GM12878 (cell line): Measurements from ENCODE around the gene TAF4.

Experiments
- EZH2 ChIP-seq: IDR thresholded peaks from 2 replicates; pipeline ENCODE4 v1.6.1; 2012; ENCODE audit warnings: low read depth, mild to moderate bottlenecking, control low read depth, inconsistent platforms, low read length, borderline replicate concordance; ENCODE audit not compliant: control insufficient read depth
- KLF5 ChIP-seq: fragments of 450-650 bp; IDR thresholded peaks from 2 replicates; pipeline ENCODE4 v1.6.1; 2014; ENCODE audit warnings: mild to moderate bottlenecking; ENCODE audit not compliant: partially characterized antibody
- MLLT1 ChIP-seq: fragments of 450-650 bp; IDR thresholded peaks from 2 replicates; pipeline ENCODE4 v1.6.1; 2016; ENCODE audit warnings: mild to moderate bottlenecking
- MTA3 ChIP-seq: IDR thresholded peaks from 2 replicates; pipeline ENCODE4 v1.6.1; 2012; ENCODE audit warnings: low read length, inconsistent platforms, borderline replicate concordance
- NFIC ChIP-seq: IDR thresholded peaks from 2 replicates; pipeline ENCODE4 v1.6.1; 2012; ENCODE audit warnings: low read depth, mild to moderate bottlenecking, inconsistent platforms, low read length, moderate library complexity
- REST ChIP-seq: IDR thresholded peaks from 2 replicates; pipeline ENCODE4 v1.6.1; 2012; ENCODE audit warnings: mild to moderate bottlenecking, low read depth, low read length
- TF ChIP-seq, protein P1 (sequence below), 3 experiments: IDR thresholded peaks in 2 of 3; conservative IDR thresholded peaks in 1 of 3; 2 replicates each; pipeline ENCODE4 v1.5.1; 2011; ENCODE audit warnings: low read depth in 3 of 3, low read length in 3 of 3, mild to moderate bottlenecking in 3 of 3, control low read depth in 2 of 3, moderate library complexity in 2 of 3, inconsistent platforms in 1 of 3, mixed read lengths in 1 of 3; ENCODE audit not compliant: control insufficient read depth in 2 of 3, insufficient read depth in 1 of 3; ENCODE audit errors: extremely low read depth in 1 of 3
- TF ChIP-seq, protein P2 (sequence below): IDR thresholded peaks from 2 replicates; pipeline ENCODE4 v1.6.1; 2012; ENCODE audit warnings: low read length, inconsistent platforms

- TF ChIP-seq, protein P1, sequence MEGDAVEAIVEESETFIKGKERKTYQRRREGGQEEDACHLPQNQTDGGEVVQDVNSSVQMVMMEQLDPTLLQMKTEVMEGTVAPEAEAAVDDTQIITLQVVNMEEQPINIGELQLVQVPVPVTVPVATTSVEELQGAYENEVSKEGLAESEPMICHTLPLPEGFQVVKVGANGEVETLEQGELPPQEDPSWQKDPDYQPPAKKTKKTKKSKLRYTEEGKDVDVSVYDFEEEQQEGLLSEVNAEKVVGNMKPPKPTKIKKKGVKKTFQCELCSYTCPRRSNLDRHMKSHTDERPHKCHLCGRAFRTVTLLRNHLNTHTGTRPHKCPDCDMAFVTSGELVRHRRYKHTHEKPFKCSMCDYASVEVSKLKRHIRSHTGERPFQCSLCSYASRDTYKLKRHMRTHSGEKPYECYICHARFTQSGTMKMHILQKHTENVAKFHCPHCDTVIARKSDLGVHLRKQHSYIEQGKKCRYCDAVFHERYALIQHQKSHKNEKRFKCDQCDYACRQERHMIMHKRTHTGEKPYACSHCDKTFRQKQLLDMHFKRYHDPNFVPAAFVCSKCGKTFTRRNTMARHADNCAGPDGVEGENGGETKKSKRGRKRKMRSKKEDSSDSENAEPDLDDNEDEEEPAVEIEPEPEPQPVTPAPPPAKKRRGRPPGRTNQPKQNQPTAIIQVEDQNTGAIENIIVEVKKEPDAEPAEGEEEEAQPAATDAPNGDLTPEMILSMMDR (IDR thresholded peaks at IDR 0.05 in 2 of 3, conservative IDR thresholded peaks at IDR 0.05 in 1 of 3; ENCODE audit: control insufficient read depth in 2 of 3, extremely low read depth in 1 of 3, insufficient read depth in 1 of 3, low read depth in 3 of 3, low read length in 3 of 3), result no peak
- TF ChIP-seq, protein P2, sequence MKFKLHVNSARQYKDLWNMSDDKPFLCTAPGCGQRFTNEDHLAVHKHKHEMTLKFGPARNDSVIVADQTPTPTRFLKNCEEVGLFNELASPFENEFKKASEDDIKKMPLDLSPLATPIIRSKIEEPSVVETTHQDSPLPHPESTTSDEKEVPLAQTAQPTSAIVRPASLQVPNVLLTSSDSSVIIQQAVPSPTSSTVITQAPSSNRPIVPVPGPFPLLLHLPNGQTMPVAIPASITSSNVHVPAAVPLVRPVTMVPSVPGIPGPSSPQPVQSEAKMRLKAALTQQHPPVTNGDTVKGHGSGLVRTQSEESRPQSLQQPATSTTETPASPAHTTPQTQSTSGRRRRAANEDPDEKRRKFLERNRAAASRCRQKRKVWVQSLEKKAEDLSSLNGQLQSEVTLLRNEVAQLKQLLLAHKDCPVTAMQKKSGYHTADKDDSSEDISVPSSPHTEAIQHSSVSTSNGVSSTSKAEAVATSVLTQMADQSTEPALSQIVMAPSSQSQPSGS, result no peak
- TF ChIP-seq MLLT1, result no peak
- TF ChIP-seq EZH2, result no peak
- no peak for TF ChIP-seq REST
- TF ChIP-seq NFIC, result no peak
- TF ChIP-seq KLF5, result no peak
- TF ChIP-seq MTA3, result no peak
Measured at GRCh38 chr20:62040933-62041332, 24.7 kb downstream of the TAF4 start.
